ENCODE measurements around the gene CAVIN3.

DNA sequence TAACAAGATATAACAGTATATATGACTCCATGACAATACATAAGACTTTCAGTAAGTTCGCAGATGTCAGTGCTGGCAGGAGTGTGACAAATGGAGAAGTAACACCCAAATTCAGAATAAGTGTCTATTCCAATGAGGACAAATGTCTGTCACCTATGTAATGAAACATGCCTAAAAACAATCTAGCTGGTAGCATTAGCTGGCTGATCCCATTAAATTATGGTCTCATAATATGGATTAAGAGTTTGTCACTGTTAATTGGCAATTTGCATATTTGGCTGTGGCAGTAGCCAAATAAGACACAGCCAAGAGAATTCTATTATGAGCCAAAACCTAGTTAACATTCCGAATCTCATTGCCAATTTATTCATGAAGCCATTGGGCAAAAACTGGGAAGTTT, 30.2 kb upstream of the CAVIN3 start:
- no peak for TF ChIP-seq CREB1 (IDR thresholded peaks at IDR 0.05; ENCODE audit: low read depth)
- no peak for TF ChIP-seq CEBPB (IDR thresholded peaks at IDR 0.05)
- no peak for TF ChIP-seq RAD21 (IDR thresholded peaks at IDR 0.05; ENCODE audit: low read depth)
- TF ChIP-seq MAX (IDR thresholded peaks at IDR 0.05), result no peak
- no peak for TF ChIP-seq TEAD4 (IDR thresholded peaks at IDR 0.05)
- no peak for TF ChIP-seq TCF12 (IDR thresholded peaks at IDR 0.05; ENCODE audit: low read depth)

Data from Ishikawa (cell line).